Spleen (tissue), 11 donors: ENCODE data around the gene CEP128. TPM values are rescaled to one million over a fixed set of nuclear protein-coding genes. Genes with fewer than 3 reads are reported as not detected.

Experiments used
- DNase-seq: peaks from one replicate; pipeline ENCODE4 v3.0.0-alpha.2; 2020
- H3K27ac ChIP-seq, 8 donors: fragments of 200-600 bp; sonication (generic) in 7 of 8; 1 replicate in 4 of 8; 2 replicates in 4 of 8; pipeline versions ENCODE4 v1.5.0 to v1.8.0; 2016 to 2021; ENCODE audit warnings: inconsistent platforms in 4 of 8, mild to moderate bottlenecking in 4 of 8, moderate library complexity in 1 of 8
- H3K27me3 ChIP-seq, 7 donors: fragments of 200-600 bp; sonication (generic) in 6 of 7; replicated peaks in 1 of 7; 1 replicate in 4 of 7; 2 replicates in 3 of 7; pipeline versions ENCODE4 v1.5.0 to v1.8.0; 2016 to 2021; ENCODE audit warnings: inconsistent platforms in 3 of 7, mild to moderate bottlenecking in 1 of 7
- H3K36me3 ChIP-seq, 6 donors: fragments of 200-600 bp; sonication (generic) in 5 of 6; 1 replicate in 4 of 6; 2 replicates in 2 of 6; pipeline versions ENCODE4 v1.5.0 to v1.8.0; 2016 to 2021; ENCODE audit warnings: inconsistent platforms in 2 of 6
- H3K4me1 ChIP-seq, 6 donors: fragments of 200-600 bp; sonication (generic) in 5 of 6; 1 replicate in 3 of 6; 2 replicates in 3 of 6; pipeline versions ENCODE4 v1.5.0 to v1.8.0; 2016 to 2021; ENCODE audit warnings: inconsistent platforms in 3 of 6
- H3K4me3 ChIP-seq, 8 donors: fragments of 200-600 bp; sonication (generic) in 7 of 8; 1 replicate in 4 of 8; 2 replicates in 4 of 8; pipeline versions ENCODE4 v1.5.0 to v1.8.0; 2016 to 2021; ENCODE audit warnings: inconsistent platforms in 4 of 8, mild to moderate bottlenecking in 4 of 8, moderate library complexity in 2 of 8
- H3K9me3 ChIP-seq, 8 donors: fragments of 200-600 bp; sonication (generic) in 7 of 8; 1 replicate in 4 of 8; 2 replicates in 4 of 8; pipeline versions ENCODE4 v1.5.0 to v1.8.0; 2016 to 2021; ENCODE audit warnings: inconsistent platforms in 4 of 8
- CTCF ChIP-seq, 11 experiments: fragments of 200-600 bp in 7 of 11; fragments of 450-650 bp in 4 of 11; sonication (generic) in 4 of 11; IDR thresholded peaks in 8 of 11; conservative IDR thresholded peaks in 3 of 11; 1 replicate in 7 of 11; 2 replicates in 4 of 11; pipeline versions ENCODE4 v1.4.0 to v1.8.0; 2016 to 2021; ENCODE audit warnings: antibody characterized with exemption in 11 of 11, inconsistent platforms in 4 of 11, mild to moderate bottlenecking in 1 of 11
- POLR2A ChIP-seq, 3 donors: fragments of 450-650 bp; IDR thresholded peaks; one replicate each; pipeline ENCODE4 v1.5.1; 2017; ENCODE audit warnings: antibody characterized with exemption in 3 of 3, mild to moderate bottlenecking in 1 of 3
- POLR2AphosphoS5 ChIP-seq, 3 donors: sonication (generic); formaldehyde crosslinking; IDR thresholded peaks; one replicate each; pipeline ENCODE4 v1.5.1; 2017; ENCODE audit warnings: antibody characterized with exemption in 3 of 3
- WGBS, 5 donors: extraction: QIAGEN DNeasy Blood & Tissue Kit in 3 of 5; methylation state at CpG; one replicate each; pipeline versions ENCODE4 v1.1.5 to v1.1.7; 2013 to 2018; 5-methylcytosine and 5-hydroxymethylcytosine counted together
- intact Hi-C: fragments of 100-400 bp; cut with DNase I; formaldehyde crosslinking; loops from one replicate; pipeline ENCODE4 v1.15.0; 2023; ENCODE audit warnings: low total_unique reads
- polyA plus RNA-seq, 3 donors: library from polyadenylated mRNA; stranded (reverse); fragments of 200-250 nt; gene quantifications; one replicate each; pipeline ENCODE4 v1.2.1, GENCODE V29; 2013
- total RNA-seq, 7 donors: library from RNA; depleted of rRNA in 3 of 7; stranded (reverse); fragments of >200 nt in 3 of 7; fragmentation: NEBNext Ultra II Directional in 4 of 7; extraction: Animal tissue kit (Norgen Biotek cat#: 25700) in 4 of 7; gene quantifications; one replicate each; pipeline versions ENCODE4 v1.1.0 to v1.2.1, GENCODE V29; 2016 to 2021
- donor health status: healthy with polysubstance abuse.
- donor health status: DM: no; HTN: no; CAD: no; lungs with moderate emphysema.
- donor health status: DM: no; HTN: no; CAD: no.
- donor health status: Bipolar disorder and iron deficiency.
- donor health status: healthy.
- donor health status: DM: no; HTN: no; CAD: no.
- donor health status: DM: yes; HTN: yes; CAD: no.

CEP128 gene
- total and polyA plus RNA-seq, 10 donors, result 1.5 to 34.2 (median 15.7) TPM

GRCh38 chr14:80847070-80847469, 94.5 kb downstream of the CEP128 start:
- H3K27ac ChIP-seq, result no peak overlapping the region
- TF ChIP-seq CTCF (IDR thresholded peaks at IDR 0.05 in 8 of 11, conservative IDR thresholded peaks at IDR 0.05 in 3 of 11) (no peak), POLR2AphosphoS5 (IDR thresholded peaks at IDR 0.05) (no peak), POLR2A (IDR thresholded peaks at IDR 0.05) (no peak)
- no peaks in the 10 kb centered on the region for H3K36me3 ChIP-seq
- no peaks in the 10 kb centered on the region for H3K27me3 ChIP-seq
- 49 to 91% (median 88%) methylated on average over 2 of the region's 2 CpGs for WGBS, 5 donors
- H3K4me1 ChIP-seq, result no peaks in the 10 kb centered on the region
- no peak overlapping the region for H3K4me3 ChIP-seq
- intact Hi-C loops, result loop anchor here (5.0 kb wide), 1 partner anchor 790 kb away; no protein-coding TSS in a partner anchor
- H3K9me3 ChIP-seq, result no peaks in the 10 kb centered on the region
- no peak for DNase-seq

- WGBS, 5 donors, result 91 to 98% (median 97%) methylated on average over 4 of the region's 4 CpGs
- no peaks in the 10 kb centered on the region for H3K36me3 ChIP-seq
- H3K4me1 ChIP-seq, result no peaks in the 10 kb centered on the region
- H3K27ac ChIP-seq, result no peak overlapping the region
- intact Hi-C loops, result loop anchor here (5.0 kb wide), 1 partner anchor 789 kb away; no protein-coding TSS in a partner anchor
- TF ChIP-seq POLR2A (IDR thresholded peaks at IDR 0.05), result no peak
- TF ChIP-seq CTCF (IDR thresholded peaks at IDR 0.05 in 8 of 11, conservative IDR thresholded peaks at IDR 0.05 in 3 of 11), result no peak
- TF ChIP-seq POLR2AphosphoS5 (IDR thresholded peaks at IDR 0.05), result no peak
- no peak for DNase-seq
- no peaks in the 10 kb centered on the region for H3K27me3 ChIP-seq
- no peaks in the 10 kb centered on the region for H3K9me3 ChIP-seq
- H3K4me3 ChIP-seq, result no peak overlapping the region
Observed at GRCh38 chr14:80845856-80846255, 95.7 kb downstream of the CEP128 start.

GRCh38 chr14:80844872-80845271, 96.7 kb downstream of the CEP128 start:
- Histone ChIP-seq H3K27ac (no peak overlapping the region), H3K36me3 (no peaks in the 10 kb centered on the region), H3K27me3 (no peaks in the 10 kb centered on the region), H3K4me3 (no peak overlapping the region), H3K4me1 (no peaks in the 10 kb centered on the region), H3K9me3 (no peaks in the 10 kb centered on the region)
- intact Hi-C loops, result loop anchor here (5.0 kb wide), 1 partner anchor 788 kb away; no protein-coding TSS in a partner anchor
- 85 to 94% (median 91%) methylated on average over 2 of the region's 2 CpGs for WGBS, 5 donors
- TF ChIP-seq CTCF (IDR thresholded peaks at IDR 0.05 in 8 of 11, conservative IDR thresholded peaks at IDR 0.05 in 3 of 11) (no peak), POLR2A (IDR thresholded peaks at IDR 0.05) (no peak), POLR2AphosphoS5 (IDR thresholded peaks at IDR 0.05) (no peak)
- DNase-seq, result no peak

GRCh38 chr14:80839743-80840142, 101.8 kb downstream of the CEP128 start:
- no peak for TF ChIP-seq POLR2A (IDR thresholded peaks at IDR 0.05)
- TF ChIP-seq CTCF (IDR thresholded peaks at IDR 0.05 in 8 of 11, conservative IDR thresholded peaks at IDR 0.05 in 3 of 11), result no peak
- no peak for TF ChIP-seq POLR2AphosphoS5 (IDR thresholded peaks at IDR 0.05)
- WGBS, 5 donors, result 80 to 99% (median 95%) methylated on average over 3 of the region's 3 CpGs

More at GRCh38 chr14:80839743-80840142, 101.8 kb downstream of the CEP128 start:
- intact Hi-C loops, result no loop called here
- H3K4me3 ChIP-seq, result no peak overlapping the region
- H3K9me3 ChIP-seq, result no peaks in the 10 kb centered on the region
- no peaks in the 10 kb centered on the region for H3K27me3 ChIP-seq
- no peaks in the 10 kb centered on the region for H3K4me1 ChIP-seq
- peaks cover 0 to 7% (median 0%) of the 10 kb centered on the region in 6 donors for H3K36me3 ChIP-seq
- DNase-seq, result no peak
- H3K27ac ChIP-seq, result no peak overlapping the region
